Naive B cell (primary cell): ENCODE data around the gene NYNRIN. TPM values are rescaled to one million over a fixed set of nuclear protein-coding genes. Genes with fewer than 3 reads are reported as not detected.

Experiments used
- ATAC-seq, 2 donors: fragments of 150-1000 bp; cut with Tn5 transposase; 2 replicates each; pipeline ENCODE4 v1.10.0; 2021; ENCODE audit warnings: low read depth in 2 of 2, mild to moderate bottlenecking in 2 of 2, moderate library complexity in 2 of 2
- DNase-seq: peaks from one replicate; pipeline ENCODE4 v3.0.0; 2022
- H3K27ac Mint-ChIP-seq, 6 donors: one replicate each; pipeline ENCODE4 v1.8.0; 2020 to 2022; ENCODE audit warnings: mild to moderate bottlenecking in 6 of 6, mixed read lengths in 6 of 6, moderate library complexity in 5 of 6, inconsistent platforms in 2 of 6
- H3K27me3 Mint-ChIP-seq, 3 donors: one replicate each; pipeline ENCODE4 v1.8.0; 2021 to 2022; ENCODE audit warnings: mixed read lengths in 3 of 3, mild to moderate bottlenecking in 1 of 3
- H3K36me3 Mint-ChIP-seq, 2 donors: one replicate each; pipeline ENCODE4 v1.8.0; 2020 to 2022; ENCODE audit warnings: mixed read lengths in 2 of 2, inconsistent platforms in 1 of 2, mild to moderate bottlenecking in 1 of 2
- H3K4me1 Mint-ChIP-seq, 3 donors: one replicate each; pipeline ENCODE4 v1.8.0; 2020 to 2022; ENCODE audit warnings: mixed read lengths in 3 of 3, inconsistent platforms in 1 of 3, mild to moderate bottlenecking in 1 of 3, moderate library complexity in 1 of 3
- H3K4me3 Mint-ChIP-seq, 8 donors: one replicate each; pipeline ENCODE4 v1.8.0; 2020 to 2022; ENCODE audit warnings: mild to moderate bottlenecking in 8 of 8, mixed read lengths in 8 of 8, moderate library complexity in 8 of 8, inconsistent platforms in 2 of 8
- H3K9me3 Mint-ChIP-seq, 7 donors: one replicate each; pipeline ENCODE4 v1.8.0; 2020 to 2022; ENCODE audit warnings: mixed read lengths in 7 of 7, mild to moderate bottlenecking in 5 of 7, inconsistent platforms in 2 of 7, moderate library complexity in 1 of 7
- polyA plus RNA-seq, 6 donors: library from polyadenylated mRNA; unstranded; fragments of 300-500 nt; fragmentation: Illumina TruSeq; gene quantifications; one replicate each; pipeline ENCODE4 v1.2.3, GENCODE V29; 2021; ENCODE audit warnings: low read depth in 6 of 6

NYNRIN gene
- polyA plus RNA-seq, 6 donors from 2014 or later = 0.05 to 0.14 TPM; not detected in 4

GRCh38 chr14:24415421-24416253, 16.8 kb downstream of the NYNRIN start:
- Mint-ChIP-seq H3K4me3 (no peak overlapping the region), H3K36me3 (no peaks in the 10 kb centered on the region), H3K9me3 (no peaks in the 10 kb centered on the region), H3K27me3 (peaks cover 8 to 36% (median 30%) of the 10 kb centered on the region in 3 donors), H3K4me1 (peaks cover 0 to 3% (median 0%) of the 10 kb centered on the region in 3 donors), H3K27ac (peak overlapping the region in 1 of 6 donors; percentile 75)
- DNase-seq = no peak
- no peak for ATAC-seq

DNA sequence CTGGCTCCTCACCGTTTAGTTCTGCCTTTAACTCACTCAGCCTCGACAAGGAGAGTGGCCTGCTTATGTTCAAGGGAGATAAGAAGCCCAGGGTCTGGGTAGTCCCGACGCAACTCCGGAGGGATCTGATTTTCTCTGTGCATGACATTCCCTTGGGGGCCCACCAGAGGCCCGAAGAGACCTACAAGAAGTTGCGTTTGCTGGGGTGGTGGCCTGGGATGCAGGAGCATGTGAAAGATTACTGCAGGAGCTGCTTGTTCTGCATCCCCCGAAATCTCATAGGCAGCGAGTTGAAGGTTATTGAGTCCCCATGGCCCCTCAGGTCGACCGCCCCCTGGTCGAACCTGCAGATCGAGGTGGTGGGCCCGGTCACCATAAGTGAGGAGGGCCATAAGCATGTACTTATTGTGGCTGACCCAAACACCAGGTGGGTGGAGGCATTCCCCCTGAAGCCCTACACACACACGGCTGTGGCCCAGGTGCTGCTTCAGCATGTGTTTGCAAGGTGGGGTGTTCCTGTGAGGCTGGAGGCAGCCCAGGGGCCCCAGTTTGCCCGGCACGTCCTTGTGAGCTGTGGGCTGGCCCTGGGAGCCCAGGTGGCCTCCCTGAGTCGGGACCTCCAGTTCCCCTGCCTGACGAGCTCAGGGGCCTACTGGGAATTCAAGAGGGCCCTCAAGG, 17.6 kb downstream of the NYNRIN start:
- Mint-ChIP-seq H3K4me1 (peaks cover 0 to 3% (median 0%) of the 10 kb centered on the region in 3 donors), H3K9me3 (no peaks in the 10 kb centered on the region), H3K36me3 (no peaks in the 10 kb centered on the region), H3K27ac (peak overlapping the region in 1 of 6 donors; percentile 44), H3K4me3 (no peak overlapping the region), H3K27me3 (peaks cover 8 to 36% (median 30%) of the 10 kb centered on the region in 3 donors)
- ATAC-seq = no peak
- no peak for DNase-seq

- no peak for ATAC-seq
- no peak overlapping the region for H3K4me3 Mint-ChIP-seq
- DNase-seq = no peak
- H3K27me3 Mint-ChIP-seq = peaks cover 8 to 36% (median 30%) of the 10 kb centered on the region in 3 donors
- no peaks in the 10 kb centered on the region for H3K36me3 Mint-ChIP-seq
- no peak overlapping the region for H3K27ac Mint-ChIP-seq
- H3K4me1 Mint-ChIP-seq = peaks cover 0 to 3% (median 0%) of the 10 kb centered on the region in 3 donors
- H3K9me3 Mint-ChIP-seq = no peaks in the 10 kb centered on the region
These were observed 18.3 kb downstream of the NYNRIN start for GRCh38 chr14:24416932-24417619.

GRCh38 chr14:24417832-24418491, 19.2 kb downstream of the NYNRIN start:
- Mint-ChIP-seq H3K27me3 (peaks cover 8 to 36% (median 30%) of the 10 kb centered on the region in 3 donors), H3K4me3 (no peak overlapping the region), H3K27ac (no peak overlapping the region), H3K36me3 (no peaks in the 10 kb centered on the region), H3K4me1 (peaks cover 0 to 3% (median 0%) of the 10 kb centered on the region in 3 donors), H3K9me3 (no peaks in the 10 kb centered on the region)
- DNase-seq (no peak), ATAC-seq (no peak)

DNA sequence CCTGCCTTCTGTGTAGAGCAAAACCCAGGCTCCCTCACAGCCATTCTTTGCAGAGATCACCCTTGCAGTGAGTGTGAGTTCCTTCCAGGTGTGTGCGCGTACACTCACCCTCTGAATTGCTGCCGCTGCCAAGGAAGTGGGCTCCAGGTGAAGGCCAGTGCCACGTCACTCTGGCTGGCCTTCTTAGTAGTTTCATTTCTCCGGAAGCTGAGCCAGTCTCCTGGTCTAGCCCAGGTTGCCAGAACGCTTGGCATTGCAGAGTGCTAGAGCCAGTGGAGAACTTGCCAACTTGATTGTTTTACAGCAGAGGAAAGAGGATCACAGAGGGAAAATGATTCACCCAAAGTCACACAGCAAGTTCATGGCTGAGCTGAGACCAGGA, 19.7 kb downstream of the NYNRIN start:
- Mint-ChIP-seq H3K27ac (no peak overlapping the region), H3K4me3 (no peak overlapping the region)

DNA sequence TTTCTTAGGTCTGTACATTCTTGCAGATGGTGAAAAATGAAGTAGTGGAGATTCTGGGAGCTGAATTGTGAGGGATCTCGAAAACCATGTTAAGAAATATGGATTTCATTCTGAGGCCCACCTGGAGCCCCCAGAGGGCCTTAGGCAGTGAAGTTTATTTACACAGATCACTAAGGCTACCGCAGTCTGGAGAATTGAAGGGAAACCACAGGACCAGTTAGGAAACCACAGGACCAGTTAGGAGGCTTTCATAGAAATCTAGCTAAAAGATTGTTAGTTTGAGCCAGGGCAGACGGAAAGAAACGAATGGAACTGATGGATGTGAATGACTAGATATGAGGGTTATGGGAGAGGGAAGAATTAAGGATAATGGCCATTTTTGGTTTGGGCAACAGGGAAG, 23.5 kb downstream of the NYNRIN start:
- Mint-ChIP-seq H3K4me3 (no peak overlapping the region), H3K9me3 (no peaks in the 10 kb centered on the region), H3K27me3 (peaks cover 5 to 24% (median 20%) of the 10 kb centered on the region in 3 donors), H3K4me1 (peaks cover 0 to 7% (median 0%) of the 10 kb centered on the region in 3 donors), H3K36me3 (no peaks in the 10 kb centered on the region), H3K27ac (no peak overlapping the region)
- no peak for ATAC-seq
- no peak for DNase-seq

More for the DNA sequence above, 19.7 kb downstream of the NYNRIN start:
- ATAC-seq = no peak
- H3K4me1 Mint-ChIP-seq = peaks cover 0 to 3% (median 0%) of the 10 kb centered on the region in 3 donors
- no peak for DNase-seq
- H3K27me3 Mint-ChIP-seq = peaks cover 7 to 36% (median 30%) of the 10 kb centered on the region in 3 donors
- no peaks in the 10 kb centered on the region for H3K9me3 Mint-ChIP-seq
- no peaks in the 10 kb centered on the region for H3K36me3 Mint-ChIP-seq

DNA sequence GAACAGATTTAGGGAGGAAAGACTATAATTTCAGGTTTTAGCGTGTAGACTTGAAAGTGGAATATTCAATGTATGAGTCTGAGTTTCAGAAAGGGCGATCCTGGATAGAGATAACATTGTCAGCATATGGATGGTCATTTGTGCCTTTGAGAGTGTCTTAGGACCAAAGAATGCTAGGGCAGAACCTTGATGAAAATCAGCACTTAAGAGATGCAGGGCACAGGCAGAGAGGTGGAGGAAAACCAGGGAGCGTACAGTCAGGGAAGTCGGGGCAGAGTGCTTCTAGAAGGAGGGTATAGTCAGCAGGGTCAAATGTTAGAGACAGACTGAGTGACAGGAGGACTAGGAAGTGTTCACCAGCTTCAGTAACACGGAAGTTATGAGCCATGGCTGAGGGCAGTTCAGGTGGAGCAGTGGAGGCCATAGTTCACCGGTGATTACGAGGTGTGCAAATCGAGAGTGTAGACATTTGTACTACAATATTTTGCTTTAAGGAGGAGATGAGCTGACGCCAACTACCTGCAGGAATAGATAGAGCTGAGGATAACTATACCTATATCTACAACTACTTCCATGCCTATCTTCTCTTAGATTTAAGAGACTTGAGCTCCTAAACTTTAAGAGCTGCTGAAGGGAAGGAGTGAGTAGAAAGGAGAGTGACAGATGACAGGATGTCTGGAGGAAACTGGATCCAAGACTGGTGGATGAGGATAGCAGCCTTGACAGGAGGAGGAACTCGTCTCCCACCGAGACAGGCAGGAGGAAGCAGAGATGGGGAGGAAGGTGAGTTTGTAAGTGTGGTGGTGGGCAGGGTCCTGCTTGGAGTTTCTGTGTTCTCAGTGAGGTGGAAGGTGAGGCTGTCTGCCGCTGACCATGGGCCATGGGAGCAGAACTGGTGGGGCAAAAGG, 24.1 kb downstream of the NYNRIN start:
- Mint-ChIP-seq H3K27me3 (peaks cover 5 to 24% (median 19%) of the 10 kb centered on the region in 3 donors), H3K36me3 (no peaks in the 10 kb centered on the region), H3K9me3 (no peaks in the 10 kb centered on the region), H3K27ac (no peak overlapping the region), H3K4me1 (peaks cover 0 to 7% (median 5%) of the 10 kb centered on the region in 3 donors), H3K4me3 (no peak overlapping the region)
- DNase-seq = no peak
- ATAC-seq = no peak

GRCh38 chr14:24425704-24426103, 26.9 kb downstream of the NYNRIN start:
- H3K27me3 Mint-ChIP-seq = no peaks in the 10 kb centered on the region
- H3K36me3 Mint-ChIP-seq = no peaks in the 10 kb centered on the region
- no peaks in the 10 kb centered on the region for H3K9me3 Mint-ChIP-seq
- H3K27ac Mint-ChIP-seq = peak overlapping the region in 1 of 6 donors; percentile 79
- peaks cover 10 to 17% (median 17%) of the 10 kb centered on the region in 3 donors for H3K4me1 Mint-ChIP-seq
- H3K4me3 Mint-ChIP-seq = peak overlapping the region in 1 of 8 donors; percentile 14
- DNase-seq (no peak), ATAC-seq (no peak)

GRCh38 chr14:24426150-24426911, 27.5 kb downstream of the NYNRIN start:
- Mint-ChIP-seq H3K9me3 (no peaks in the 10 kb centered on the region), H3K4me3 (peak overlapping the region in 4 of 8 donors; percentile 9 to 82 (median 70)), H3K27ac (peak overlapping the region in 3 of 6 donors; percentile 22 to 91 (median 79)), H3K4me1 (peaks cover 17 to 22% (median 22%) of the 10 kb centered on the region in 3 donors), H3K36me3 (no peaks in the 10 kb centered on the region), H3K27me3 (no peaks in the 10 kb centered on the region)
- DNase-seq = no peak
- ATAC-seq = no peak

DNA sequence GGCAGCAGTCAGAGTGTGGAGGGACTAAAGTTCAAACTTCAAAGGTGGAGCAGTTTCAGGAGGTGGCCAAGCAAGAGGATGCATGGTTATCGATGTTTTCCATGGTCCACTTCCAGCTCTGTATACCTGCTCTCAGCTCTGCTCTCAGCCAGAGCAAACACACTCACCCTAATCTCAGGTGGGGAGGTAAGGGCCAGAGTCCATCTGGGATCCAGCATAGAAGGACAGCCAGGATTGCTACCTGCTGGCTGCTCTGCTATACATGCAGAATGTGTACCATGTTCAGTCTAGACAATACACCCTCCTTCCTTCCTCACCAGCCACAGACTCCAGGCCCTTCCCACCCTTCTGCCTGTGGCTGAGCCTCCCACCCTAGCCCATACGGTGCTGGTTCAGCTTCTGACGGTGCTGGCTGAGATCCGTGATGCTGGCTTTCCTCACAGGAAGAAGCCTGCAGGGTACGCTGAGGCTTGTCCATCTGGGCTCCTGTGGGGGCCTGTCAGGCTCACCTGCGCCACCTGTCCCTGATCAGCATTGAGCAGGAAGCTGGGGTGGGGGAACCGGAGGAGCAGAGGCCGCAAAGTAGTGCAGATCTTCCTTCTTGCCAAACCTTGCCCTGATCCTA, 28.2 kb downstream of the NYNRIN start:
- Mint-ChIP-seq H3K4me3 (peak overlapping the region in 5 of 8 donors; percentile 9 to 82 (median 25)), H3K27ac (peak overlapping the region in 3 of 6 donors; percentile 22 to 91 (median 89)), H3K36me3 (peaks cover 0 to 6% of the 10 kb centered on the region in 2 donors), H3K4me1 (peaks cover 24 to 29% (median 28%) of the 10 kb centered on the region in 3 donors), H3K27me3 (no peaks in the 10 kb centered on the region), H3K9me3 (no peaks in the 10 kb centered on the region)
- DNase-seq (no peak), ATAC-seq (no peak)
